Liver (tissue), 3 donors: ENCODE measurements around the gene RP9.

Experiments used
- CTCF ChIP-seq: fragments of 150-350 bp; IDR thresholded peaks from 2 replicates; pipeline ENCODE4 v1.5.1; 2017; ENCODE audit warnings: improper control_type of control experiment, low read depth, low read length; ENCODE audit not compliant: missing input control
- SP1 ChIP-seq: IDR thresholded peaks from 2 replicates; pipeline ENCODE4 v1.6.1; 2018; ENCODE audit warnings: antibody characterized with exemption, mild to moderate bottlenecking
- donor health status: healthy.
- donor health status: healthy.

GRCh38 chr7:33075818-33076518 lies 33.2 kb downstream of the RP9 start:
- TF ChIP-seq CTCF (no peak), SP1 (no peak)
